Measurements from ENCODE around the gene NUDT8. TPM values are rescaled to one million over a fixed set of nuclear protein-coding genes. Genes with fewer than 3 reads are reported as not detected.

NUDT8 gene
- total and polyA plus RNA-seq, 10 of the 15 experiments (the other 5 are each of a cell fraction or from before 2014, with no cell fraction given): 0.32 to 18.2 (median 9.8) TPM

DNA sequence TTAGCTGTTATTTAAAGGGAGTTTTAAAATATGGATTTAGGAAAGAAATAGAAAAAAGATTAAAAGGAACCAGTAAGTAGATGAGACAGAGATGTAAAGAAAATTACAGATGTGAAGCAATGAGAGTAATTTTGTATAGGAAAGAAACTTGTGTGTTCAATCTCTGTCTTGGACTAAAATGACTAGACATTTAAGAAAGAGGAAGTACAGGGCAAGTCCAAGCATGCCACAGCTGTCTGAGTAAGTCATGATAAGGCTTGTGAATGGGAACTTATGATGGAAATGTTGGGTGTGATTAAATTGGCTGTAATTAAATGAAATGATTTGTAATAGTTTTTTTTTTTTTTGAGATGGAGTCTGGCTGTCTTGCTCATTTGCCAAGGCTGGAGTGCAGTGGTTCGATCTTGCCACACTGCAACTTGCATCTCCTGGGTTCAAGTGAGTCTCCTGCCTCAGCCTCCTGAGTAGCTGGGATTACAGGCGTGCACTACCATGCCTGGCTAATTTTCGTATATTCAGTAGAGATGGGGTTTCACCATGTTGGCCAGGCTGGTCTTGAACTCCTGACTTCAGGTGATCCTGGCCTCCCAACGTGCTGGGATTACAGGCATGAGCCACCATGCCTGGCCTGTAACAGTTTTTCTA, 26.7 kb upstream of the NUDT8 start (continued):
- TF ChIP-seq ZBED1 (IDR thresholded peaks at IDR 0.05; ENCODE audit: borderline replicate concordance) (no peak), GABPA (IDR thresholded peaks at IDR 0.05; ENCODE audit: low read depth) (0 out of 2 replicates have a peak, but pooled peaks have one; percentile 33), POLR2A (IDR thresholded peaks at IDR 0.05; ENCODE audit: low read depth, low read length) (no peak), CBX5 (IDR thresholded peaks at IDR 0.05; ENCODE audit: low read depth) (peak; percentile 95), FOXK2 (IDR thresholded peaks at IDR 0.05) (no peak), SUPT20H (IDR thresholded peaks at IDR 0.05; ENCODE audit: borderline replicate concordance, control insufficient read depth, low read depth, low read length) (no peak), TCF3 (IDR thresholded peaks at IDR 0.05; ENCODE audit: borderline replicate concordance, insufficient read depth, low read depth, low read length) (no peak), MEF2A (IDR thresholded peaks at IDR 0.05; ENCODE audit: insufficient read depth, low read depth, low read length) (peak; percentile 36; the same call in 1 of the 2 replicates), BCL11A (IDR thresholded peaks at IDR 0.05; ENCODE audit: low read depth, low read length) (peak; percentile 65; the same call in 1 of the 2 replicates), KAT2A (conservative IDR thresholded peaks at IDR 0.05; ENCODE audit: control insufficient read depth, low read depth, low read length) (no peak), TARDBP (IDR thresholded peaks at IDR 0.05; ENCODE audit: borderline replicate concordance) (no peak), TCF12 (IDR thresholded peaks at IDR 0.05; ENCODE audit: low read depth, low read length) (peak; percentile 40; the same call in 1 of the 2 replicates), IKZF1 (conservative IDR thresholded peaks at IDR 0.05) (no peak), NR2C2 (IDR thresholded peaks at IDR 0.05; ENCODE audit: borderline replicate concordance, control insufficient read depth, insufficient read length, low read depth) (no peak), NFXL1 (IDR thresholded peaks at IDR 0.05; ENCODE audit: borderline replicate concordance) (no peak), ZNF622 (IDR thresholded peaks at IDR 0.05) (no peak), POLR2AphosphoS2 (IDR thresholded peaks at IDR 0.05; ENCODE audit: low read depth, low read length) (no peak), ETV6 (conservative IDR thresholded peaks at IDR 0.05 in 1 of 2, IDR thresholded peaks at IDR 0.05 in 1 of 2; ENCODE audit: borderline replicate concordance in 1 of 2, low read depth in 1 of 2) (peak in 1 of 2 experiments; percentile 89; a peak in 2 of 4 replicates), ATF7 (IDR thresholded peaks at IDR 0.05; ENCODE audit: low read depth) (0 out of 2 replicates have a peak, but pooled peaks have one; percentile 26), BRCA1 (IDR thresholded peaks at IDR 0.05; ENCODE audit: low read depth, low read length) (no peak), CHD4 (IDR thresholded peaks at IDR 0.05) (no peak), CHD2 (IDR thresholded peaks at IDR 0.05; ENCODE audit: borderline replicate concordance, low read depth, low read length) (no peak), MTA3 (IDR thresholded peaks at IDR 0.05; ENCODE audit: borderline replicate concordance, low read length) (no peak), SMARCA5 (IDR thresholded peaks at IDR 0.05) (no peak), RUNX3 (IDR thresholded peaks at IDR 0.05; ENCODE audit: low read length) (peak; percentile 42; the same call in 1 of the 2 replicates), PAX8 (IDR thresholded peaks at IDR 0.05) (no peak), IKZF2 (IDR thresholded peaks at IDR 0.05) (peak; percentile 58 to 63; a peak in 3 of 4 replicates), YBX1 (IDR thresholded peaks at IDR 0.05) (no peak), ZNF384 (IDR thresholded peaks at IDR 0.05; ENCODE audit: borderline replicate concordance, low read depth, low read length) (no peak), NRF1 (conservative IDR thresholded peaks at IDR 0.05; ENCODE audit: low read depth, low read length) (no peak)
- TF ChIP-seq, protein P1, sequence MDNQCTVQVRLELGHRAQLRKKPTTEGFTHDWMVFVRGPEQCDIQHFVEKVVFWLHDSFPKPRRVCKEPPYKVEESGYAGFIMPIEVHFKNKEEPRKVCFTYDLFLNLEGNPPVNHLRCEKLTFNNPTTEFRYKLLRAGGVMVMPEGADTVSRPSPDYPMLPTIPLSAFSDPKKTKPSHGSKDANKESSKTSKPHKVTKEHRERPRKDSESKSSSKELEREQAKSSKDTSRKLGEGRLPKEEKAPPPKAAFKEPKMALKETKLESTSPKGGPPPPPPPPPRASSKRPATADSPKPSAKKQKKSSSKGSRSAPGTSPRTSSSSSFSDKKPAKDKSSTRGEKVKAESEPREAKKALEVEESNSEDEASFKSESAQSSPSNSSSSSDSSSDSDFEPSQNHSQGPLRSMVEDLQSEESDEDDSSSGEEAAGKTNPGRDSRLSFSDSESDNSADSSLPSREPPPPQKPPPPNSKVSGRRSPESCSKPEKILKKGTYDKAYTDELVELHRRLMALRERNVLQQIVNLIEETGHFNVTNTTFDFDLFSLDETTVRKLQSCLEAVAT (IDR thresholded peaks at IDR 0.05): no peak
- TF ChIP-seq, protein P2, sequence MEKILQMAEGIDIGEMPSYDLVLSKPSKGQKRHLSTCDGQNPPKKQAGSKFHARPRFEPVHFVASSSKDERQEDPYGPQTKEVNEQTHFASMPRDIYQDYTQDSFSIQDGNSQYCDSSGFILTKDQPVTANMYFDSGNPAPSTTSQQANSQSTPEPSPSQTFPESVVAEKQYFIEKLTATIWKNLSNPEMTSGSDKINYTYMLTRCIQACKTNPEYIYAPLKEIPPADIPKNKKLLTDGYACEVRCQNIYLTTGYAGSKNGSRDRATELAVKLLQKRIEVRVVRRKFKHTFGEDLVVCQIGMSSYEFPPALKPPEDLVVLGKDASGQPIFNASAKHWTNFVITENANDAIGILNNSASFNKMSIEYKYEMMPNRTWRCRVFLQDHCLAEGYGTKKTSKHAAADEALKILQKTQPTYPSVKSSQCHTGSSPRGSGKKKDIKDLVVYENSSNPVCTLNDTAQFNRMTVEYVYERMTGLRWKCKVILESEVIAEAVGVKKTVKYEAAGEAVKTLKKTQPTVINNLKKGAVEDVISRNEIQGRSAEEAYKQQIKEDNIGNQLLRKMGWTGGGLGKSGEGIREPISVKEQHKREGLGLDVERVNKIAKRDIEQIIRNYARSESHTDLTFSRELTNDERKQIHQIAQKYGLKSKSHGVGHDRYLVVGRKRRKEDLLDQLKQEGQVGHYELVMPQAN (conservative IDR thresholded peaks at IDR 0.05): no peak
